ENCODE data around the gene HSPA14. TPM values are rescaled to one million over a fixed set of nuclear protein-coding genes. Genes with fewer than 3 reads are reported as not detected.

Gene HSPA14
- polyA plus RNA-seq, 4 donors, result 15.9 to 19.9 (median 17.7) TPM

- Histone ChIP-seq H3K4me3 (ENCODE audit: low read depth in 1 of 3, low read length in 3 of 3) (no peak overlapping the region), H3K27me3 (ENCODE audit: control insufficient read depth in 3 of 3, insufficient read depth in 3 of 3, low read length in 3 of 3) (no peaks in the 10 kb centered on the region), H3K4me1 (ENCODE audit: control insufficient read depth in 3 of 3, insufficient read depth in 2 of 3, low read depth in 1 of 3, low read length in 2 of 3) (peaks cover 0 to 2% (median 0%) of the 10 kb centered on the region in 3 donors), H3K36me3 (ENCODE audit: control insufficient read depth in 3 of 3, insufficient read depth in 2 of 3, low read depth in 1 of 3, low read length in 3 of 3) (peaks cover 14 to 26% (median 14%) of the 10 kb centered on the region in 3 donors), H3K9me3 (ENCODE audit: control insufficient read depth in 2 of 2, insufficient read depth in 1 of 2, low read depth in 1 of 2, low read length in 1 of 2) (peaks cover 0 to 10% of the 10 kb centered on the region in 2 donors), H3K27ac (ENCODE audit: low read depth in 1 of 3, low read length in 2 of 3) (no peak overlapping the region)
- DNase-seq, result no peak
- 85 to 99% (median 96%) methylated on average over 3 of the region's 3 CpGs for WGBS, 3 donors
- FAIRE-seq, result no peak
Measured at GRCh38 chr10:14911801-14912200, 73.7 kb downstream of the HSPA14 start.

GRCh38 chr10:14916600-14916999 lies 78.5 kb downstream of the HSPA14 start:
- no peak overlapping the region for H3K4me3 ChIP-seq (ENCODE audit: low read depth in 1 of 3, low read length in 3 of 3)
- peaks cover 14 to 29% (median 17%) of the 10 kb centered on the region in 3 donors for H3K36me3 ChIP-seq (ENCODE audit: control insufficient read depth in 3 of 3, insufficient read depth in 2 of 3, low read depth in 1 of 3, low read length in 3 of 3)
- H3K9me3 ChIP-seq (ENCODE audit: control insufficient read depth in 2 of 2, insufficient read depth in 1 of 2, low read depth in 1 of 2, low read length in 1 of 2), result peaks cover 0 to 12% of the 10 kb centered on the region in 2 donors
- no peaks in the 10 kb centered on the region for H3K27me3 ChIP-seq (ENCODE audit: control insufficient read depth in 3 of 3, insufficient read depth in 3 of 3, low read length in 3 of 3)
- 98 to 99% (median 99%) methylated on average over 2 of the region's 2 CpGs for WGBS, 3 donors
- FAIRE-seq, result no peak
- H3K4me1 ChIP-seq (ENCODE audit: control insufficient read depth in 3 of 3, insufficient read depth in 2 of 3, low read depth in 1 of 3, low read length in 2 of 3), result peaks cover 0 to 1% (median 0%) of the 10 kb centered on the region in 3 donors
- no peak for DNase-seq
- no peak overlapping the region for H3K27ac ChIP-seq (ENCODE audit: low read depth in 1 of 3, low read length in 2 of 3)

- WGBS, 3 donors, result 95 to 97% (median 97%) methylated on average over 3 of the region's 3 CpGs
- FAIRE-seq (no peak), DNase-seq (no peak)
Measured at GRCh38 chr10:14917827-14918226, 79.7 kb downstream of the HSPA14 start.

GRCh38 chr10:14918964-14919363 lies 80.9 kb downstream of the HSPA14 start:
- Histone ChIP-seq H3K36me3 (ENCODE audit: control insufficient read depth in 3 of 3, insufficient read depth in 2 of 3, low read depth in 1 of 3, low read length in 3 of 3) (peaks cover 19 to 36% (median 26%) of the 10 kb centered on the region in 3 donors), H3K4me3 (ENCODE audit: low read depth in 1 of 3, low read length in 3 of 3) (no peak overlapping the region), H3K27me3 (ENCODE audit: control insufficient read depth in 3 of 3, insufficient read depth in 3 of 3, low read length in 3 of 3) (no peaks in the 10 kb centered on the region), H3K4me1 (ENCODE audit: control insufficient read depth in 3 of 3, insufficient read depth in 2 of 3, low read depth in 1 of 3, low read length in 2 of 3) (no peaks in the 10 kb centered on the region), H3K27ac (ENCODE audit: low read depth in 1 of 3, low read length in 2 of 3) (no peak overlapping the region), H3K9me3 (ENCODE audit: control insufficient read depth in 2 of 2, insufficient read depth in 1 of 2, low read depth in 1 of 2, low read length in 1 of 2) (peaks cover 0 to 12% of the 10 kb centered on the region in 2 donors)
- 78 to 85% (median 82%) methylated on average over 3 of the region's 3 CpGs for WGBS, 3 donors
- FAIRE-seq (no peak), DNase-seq (no peak)

More at GRCh38 chr10:14917827-14918226, 79.7 kb downstream of the HSPA14 start:
- H3K4me3 ChIP-seq (ENCODE audit: low read depth in 1 of 3, low read length in 3 of 3), result no peak overlapping the region
- H3K27ac ChIP-seq (ENCODE audit: low read depth in 1 of 3, low read length in 2 of 3), result no peak overlapping the region
- H3K4me1 ChIP-seq (ENCODE audit: control insufficient read depth in 3 of 3, insufficient read depth in 2 of 3, low read depth in 1 of 3, low read length in 2 of 3), result no peaks in the 10 kb centered on the region
- no peaks in the 10 kb centered on the region for H3K27me3 ChIP-seq (ENCODE audit: control insufficient read depth in 3 of 3, insufficient read depth in 3 of 3, low read length in 3 of 3)
- H3K9me3 ChIP-seq (ENCODE audit: control insufficient read depth in 2 of 2, insufficient read depth in 1 of 2, low read depth in 1 of 2, low read length in 1 of 2), result peaks cover 0 to 12% of the 10 kb centered on the region in 2 donors
- peaks cover 18 to 32% (median 24%) of the 10 kb centered on the region in 3 donors for H3K36me3 ChIP-seq (ENCODE audit: control insufficient read depth in 3 of 3, insufficient read depth in 2 of 3, low read depth in 1 of 3, low read length in 3 of 3)

Other genes with a start within 250 kb of the HSPA14 start
- 10 to 100 TPM; 33.3 to 50.5 (median 38.7) TPM for gene FAM107B, start 63.4 kb upstream of the HSPA14 start, polyA plus RNA-seq
- 1 to 10 TPM in 2 of 4 donors, under 1 TPM in 1, not detected in 1; 0.75 to 3.9 (median 1.8) TPM for gene CDNF, start 269 bp upstream of the HSPA14 start, polyA plus RNA-seq
- 10 to 100 TPM in 1 of 4 donors, 1 to 10 TPM in 3; 3.0 to 14.0 (median 4.8) TPM for gene MSANTD7, start within 50 bp of the HSPA14 start, polyA plus RNA-seq
- gene SUV39H2, start 40.6 kb downstream of the HSPA14 start, polyA plus RNA-seq, result 10 to 100 TPM in 1 of 4 donors, 1 to 10 TPM in 3; 2.7 to 10.8 (median 5.1) TPM
- gene DCLRE1C, start 115.8 kb downstream of the HSPA14 start, polyA plus RNA-seq, result 10 to 100 TPM in 1 of 4 donors, 1 to 10 TPM in 3; 3.8 to 11.2 (median 5.5) TPM
- gene MEIG1, start 121.1 kb downstream of the HSPA14 start, polyA plus RNA-seq, result under 1 TPM in 2 of 4 donors, not detected in 2; 0.15 to 0.18 TPM
- gene OLAH, start 205.6 kb downstream of the HSPA14 start, polyA plus RNA-seq, result under 1 TPM in 1 of 4 donors, not detected in 3; 0.63 TPM

Data from small intestine (tissue), 7 donors.